ENCODE results near the gene ZNF641.

GRCh38 chr12:48305190-48305589 is 45.5 kb downstream of the ZNF641 start:
- TF ChIP-seq CTCF (IDR thresholded peaks at IDR 0.05) (no peak), POLR2AphosphoS5 (IDR thresholded peaks at IDR 0.05) (no peak)
